ENCODE measurements around the gene ZNF341. TPM values are rescaled to one million over a fixed set of nuclear protein-coding genes. Genes with fewer than 3 reads are reported as not detected.

ZNF341 gene
- total and polyA plus RNA-seq, 2 of the 8 experiments (the other 6 are each of a cell fraction or from before 2014, with no cell fraction given), result 5.8 to 6.4 TPM

DNA sequence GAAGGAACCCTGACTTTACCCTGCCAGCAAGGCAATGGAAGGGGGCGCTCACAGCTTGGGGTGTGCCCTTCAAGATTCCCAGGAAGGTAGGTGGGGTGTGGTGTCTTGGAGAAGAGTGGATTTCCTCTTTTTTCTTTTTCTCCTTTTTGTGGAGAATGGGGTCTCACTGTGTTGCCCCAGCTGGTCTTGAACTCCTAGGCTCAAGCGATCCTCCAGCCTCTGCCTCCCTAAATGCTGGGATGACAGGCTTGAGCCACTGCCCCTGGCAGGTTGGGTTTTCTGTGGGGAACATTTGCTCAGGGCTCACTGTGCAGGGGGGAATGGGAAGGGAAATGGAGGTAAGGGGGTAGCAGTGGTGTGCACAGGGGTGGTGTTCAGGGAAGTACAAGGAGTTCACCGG is 4.0 kb upstream of the ZNF341 start (continued):
- no peak for TF ChIP-seq SUZ12 (IDR thresholded peaks at IDR 0.05; ENCODE audit: low read length)
- TF ChIP-seq, protein P1, sequence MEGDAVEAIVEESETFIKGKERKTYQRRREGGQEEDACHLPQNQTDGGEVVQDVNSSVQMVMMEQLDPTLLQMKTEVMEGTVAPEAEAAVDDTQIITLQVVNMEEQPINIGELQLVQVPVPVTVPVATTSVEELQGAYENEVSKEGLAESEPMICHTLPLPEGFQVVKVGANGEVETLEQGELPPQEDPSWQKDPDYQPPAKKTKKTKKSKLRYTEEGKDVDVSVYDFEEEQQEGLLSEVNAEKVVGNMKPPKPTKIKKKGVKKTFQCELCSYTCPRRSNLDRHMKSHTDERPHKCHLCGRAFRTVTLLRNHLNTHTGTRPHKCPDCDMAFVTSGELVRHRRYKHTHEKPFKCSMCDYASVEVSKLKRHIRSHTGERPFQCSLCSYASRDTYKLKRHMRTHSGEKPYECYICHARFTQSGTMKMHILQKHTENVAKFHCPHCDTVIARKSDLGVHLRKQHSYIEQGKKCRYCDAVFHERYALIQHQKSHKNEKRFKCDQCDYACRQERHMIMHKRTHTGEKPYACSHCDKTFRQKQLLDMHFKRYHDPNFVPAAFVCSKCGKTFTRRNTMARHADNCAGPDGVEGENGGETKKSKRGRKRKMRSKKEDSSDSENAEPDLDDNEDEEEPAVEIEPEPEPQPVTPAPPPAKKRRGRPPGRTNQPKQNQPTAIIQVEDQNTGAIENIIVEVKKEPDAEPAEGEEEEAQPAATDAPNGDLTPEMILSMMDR (IDR thresholded peaks at IDR 0.05; ENCODE audit: control extremely low read depth in 1 of 3, insufficient read depth in 1 of 3, low read depth in 1 of 3, low read length in 3 of 3), result no peak

All from H1 (cell line).